ENCODE results near the gene FAIM2.
A peak's percentile ranks its signal among the peaks of the same experiment; 100 is the strongest.
"Not testable (repeated sequence)": the region's sequence is repeated elsewhere in the genome, so short reads cannot be mapped to it uniquely, and the experiment has no call there.

Gene FAIM2

DNA sequence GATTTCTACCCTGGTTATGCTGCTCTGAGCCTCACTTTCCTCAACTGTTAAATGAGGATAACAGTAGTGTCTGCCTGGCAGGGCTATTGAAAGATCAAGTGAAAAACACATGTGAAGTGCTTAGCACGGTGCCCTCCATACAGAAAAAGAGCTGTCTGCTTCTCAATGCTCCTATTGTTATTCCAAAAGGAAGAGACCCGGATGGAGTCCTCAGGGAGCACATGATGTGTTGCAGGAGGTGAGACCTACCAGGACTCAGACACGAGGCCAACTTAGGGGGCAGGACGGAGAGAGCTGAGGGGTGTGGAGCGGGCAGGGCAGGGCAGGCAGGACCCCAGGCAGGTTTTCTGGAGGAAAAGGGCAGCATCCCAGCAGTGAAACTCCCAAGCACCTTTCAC, 8.9 kb downstream of the FAIM2 start:
- DNase-seq (ENCODE audit: low spot score), result peak; percentile 58

DNA sequence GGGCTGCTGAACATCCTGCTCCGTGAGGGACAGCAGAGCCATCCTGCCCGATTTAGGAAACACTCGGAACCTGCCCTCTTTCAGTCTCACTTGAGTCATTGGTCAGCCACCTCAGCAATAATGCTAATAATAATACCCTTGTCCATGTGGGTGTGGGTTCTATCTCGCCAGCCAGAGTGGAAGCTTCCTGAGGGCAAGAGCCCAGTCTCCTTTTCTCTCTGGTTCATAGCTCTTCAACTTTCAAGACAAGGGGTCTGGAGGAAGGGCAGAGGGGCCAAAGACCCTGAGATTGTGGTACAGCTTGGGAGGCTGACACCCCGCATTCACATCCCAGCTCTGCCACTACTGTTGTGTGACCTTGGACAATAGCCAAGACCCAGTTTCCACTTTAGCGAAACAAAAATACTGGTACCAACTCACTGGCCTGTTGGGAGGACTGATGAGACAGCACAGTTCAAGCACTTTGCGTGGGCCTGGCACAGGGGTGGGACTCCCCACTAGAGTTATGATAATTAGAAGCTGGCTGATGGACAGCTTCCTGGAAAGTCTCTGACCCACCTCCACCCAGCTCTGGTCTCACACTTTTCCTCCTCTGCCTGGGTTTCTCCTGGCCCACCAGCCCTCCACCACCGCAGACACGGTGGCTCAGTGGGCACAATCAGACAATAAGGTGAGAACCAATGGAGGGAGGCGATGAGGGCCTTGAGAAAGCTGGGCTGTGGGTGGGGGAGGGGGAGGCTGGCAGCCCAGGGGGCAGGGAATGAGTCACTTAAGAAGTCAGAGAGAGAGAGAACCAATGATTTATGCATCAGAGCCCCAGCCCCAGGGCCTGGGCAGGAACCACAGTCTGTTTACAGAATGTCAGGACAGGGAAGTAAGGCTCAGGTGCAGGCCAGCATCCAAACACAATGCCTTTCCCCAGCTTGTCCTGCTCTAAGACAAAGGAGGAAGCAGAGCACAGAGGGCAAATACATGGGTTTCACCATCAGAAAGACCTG, 9.6 kb downstream of the FAIM2 start:
- peak; percentile 59 for DNase-seq (ENCODE audit: low spot score)

DNA sequence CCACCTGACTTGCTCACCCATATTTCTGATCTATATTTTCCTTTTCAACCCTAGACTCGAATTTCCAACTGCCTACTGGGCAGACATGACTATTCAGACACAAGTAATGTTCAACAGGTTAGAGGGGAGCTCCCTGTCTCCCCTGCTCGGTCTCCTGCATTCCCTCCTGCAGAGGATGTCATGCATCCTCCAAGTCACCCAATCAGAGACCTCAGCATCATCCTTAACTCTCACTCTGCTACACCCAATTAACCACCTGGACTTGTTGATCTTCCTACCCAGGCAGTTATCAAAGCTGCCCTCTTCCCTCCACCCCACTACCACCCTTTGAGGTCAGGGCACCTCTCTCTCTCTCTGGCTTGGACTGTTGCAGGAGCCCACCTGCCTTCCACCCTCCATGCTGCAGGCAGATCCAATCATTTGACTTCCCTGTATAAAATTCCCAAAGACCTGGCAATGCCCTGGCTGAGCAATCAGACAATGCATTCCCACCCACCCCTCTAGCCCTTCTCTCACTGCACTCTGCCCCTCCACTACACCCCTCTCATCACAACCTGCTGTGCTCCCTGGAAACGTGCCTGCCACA, 10.9 kb downstream of the FAIM2 start:
- DNase-seq (ENCODE audit: low spot score), result no peak

DNA sequence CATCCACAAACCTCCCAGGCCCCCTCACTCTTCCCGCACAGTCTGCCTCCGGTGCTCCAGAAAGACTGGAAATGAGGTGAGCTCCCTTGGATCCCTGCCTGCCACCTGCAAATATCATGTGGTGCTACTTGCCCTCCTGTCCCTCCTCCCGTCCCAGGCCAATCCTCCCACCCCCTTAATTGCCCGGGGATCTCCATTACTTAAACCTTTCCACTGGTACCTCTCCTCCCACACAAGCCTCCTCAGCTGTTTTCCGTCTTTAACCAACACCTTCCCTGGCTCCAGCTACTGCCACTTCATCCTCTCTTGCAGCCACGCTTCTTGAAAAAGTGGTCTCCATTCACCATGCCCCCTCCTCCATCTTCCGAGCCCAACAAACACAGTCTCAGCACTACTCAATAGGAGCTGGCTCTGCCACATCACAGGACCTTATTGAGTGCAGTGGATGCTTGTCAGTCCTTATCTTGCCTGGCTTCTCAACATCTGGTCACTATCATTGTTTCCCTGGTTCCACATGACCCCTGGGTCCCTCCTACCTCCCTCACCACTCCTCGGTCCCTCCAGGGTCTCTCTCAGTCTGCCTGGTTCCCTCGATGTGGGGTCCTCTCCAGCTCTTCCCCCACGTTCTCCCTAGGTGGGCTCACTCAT, 11.5 kb downstream of the FAIM2 start:
- DNase-seq (ENCODE audit: low spot score), result no peak

DNA sequence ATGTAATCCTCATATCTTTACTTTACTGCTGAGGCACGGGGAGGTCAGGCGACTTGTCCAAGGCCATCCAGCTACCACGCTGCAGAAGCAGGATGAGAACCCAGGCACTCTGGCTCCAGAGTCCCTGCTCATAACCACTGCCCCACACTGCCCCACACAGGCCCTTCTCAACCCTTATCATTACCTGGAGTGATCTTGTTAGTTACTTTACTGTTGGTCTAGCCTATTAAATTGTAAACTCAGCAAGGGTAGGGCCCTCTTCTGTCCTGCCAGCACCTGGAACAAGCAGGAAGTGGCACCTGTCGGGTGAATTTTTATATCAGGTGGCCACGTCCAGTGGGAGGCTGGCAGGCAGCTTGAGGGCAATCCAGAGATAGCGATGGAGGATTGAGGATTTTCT, 12.2 kb downstream of the FAIM2 start:
- DNase-seq (ENCODE audit: low spot score), result no peak

DNA sequence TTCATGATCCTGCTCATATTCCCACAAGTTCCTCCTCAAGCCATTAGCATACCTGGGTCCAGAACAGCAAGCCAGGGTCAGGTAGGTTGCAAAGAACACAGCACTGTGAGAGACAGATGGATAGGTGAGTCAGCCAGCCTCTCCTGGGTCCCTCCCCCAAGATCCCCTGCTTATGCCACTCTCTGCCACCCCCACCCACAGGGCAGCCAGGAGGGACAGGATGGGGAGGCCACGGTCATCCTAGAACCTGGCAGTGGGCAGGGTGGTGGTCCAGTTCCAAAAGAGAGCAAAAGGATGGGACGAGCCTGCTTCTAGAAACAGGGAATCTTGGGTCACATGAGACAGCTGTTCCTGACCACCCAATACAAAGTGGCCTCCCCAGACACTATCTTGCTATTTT, 12.7 kb downstream of the FAIM2 start:
- no peak for DNase-seq (ENCODE audit: low spot score)

DNA sequence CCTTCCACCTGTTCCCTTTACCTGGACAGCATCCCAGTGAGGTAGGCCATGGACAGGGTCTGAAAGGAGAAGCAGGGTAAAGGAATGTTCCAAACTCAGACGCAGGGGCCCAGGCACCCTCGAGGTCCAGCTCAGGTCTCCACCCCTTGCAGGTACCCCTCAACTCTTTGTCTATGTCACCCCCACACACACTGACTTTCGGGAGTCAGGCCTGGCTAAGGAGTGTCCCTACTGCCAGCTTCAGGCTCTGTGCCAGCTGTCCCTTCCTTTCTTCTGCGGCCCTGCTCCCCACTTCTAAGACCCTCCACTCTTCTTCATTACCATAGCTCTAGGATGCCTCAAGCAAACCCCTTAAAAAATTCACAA, 13.6 kb downstream of the FAIM2 start:
- DNase-seq (ENCODE audit: low spot score), result no peak

DNA sequence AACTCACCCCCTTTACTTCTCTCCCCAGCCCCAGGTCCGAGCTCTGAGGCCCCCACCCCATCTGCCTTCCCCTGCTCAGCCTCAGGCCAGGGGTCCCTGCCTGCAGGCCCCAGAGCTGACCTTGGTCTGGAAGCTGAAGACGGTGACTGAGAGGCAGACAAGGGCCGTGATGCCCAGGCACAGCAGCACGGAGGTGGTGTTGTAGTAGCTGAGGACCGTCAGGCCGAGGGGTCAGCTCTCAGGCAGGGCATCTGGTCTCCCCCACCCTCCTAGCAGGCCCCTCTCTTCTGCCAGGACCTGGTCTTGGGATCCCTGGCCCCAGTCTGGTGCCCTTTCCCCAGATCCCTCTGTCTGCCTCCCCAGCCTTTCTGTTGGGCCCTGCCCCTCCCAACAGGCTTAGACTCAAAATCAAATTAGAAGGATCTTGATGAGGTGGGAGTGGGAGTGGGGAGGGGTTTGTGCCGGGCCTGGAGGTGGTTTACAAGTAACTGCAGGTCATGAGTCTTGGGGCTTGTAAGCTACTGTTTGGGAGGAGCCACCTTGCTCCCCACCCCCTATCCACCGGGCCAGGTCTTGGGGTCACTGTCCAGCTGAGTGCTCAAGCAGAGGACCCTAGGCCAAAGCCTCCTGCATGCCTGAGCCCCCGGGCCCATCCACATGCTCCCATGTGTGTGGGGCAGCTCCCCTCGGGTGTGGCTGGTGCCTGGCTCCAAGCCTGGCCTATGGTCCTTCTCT, 14.2 kb downstream of the FAIM2 start:
- DNase-seq (ENCODE audit: low spot score), result no peak

DNA sequence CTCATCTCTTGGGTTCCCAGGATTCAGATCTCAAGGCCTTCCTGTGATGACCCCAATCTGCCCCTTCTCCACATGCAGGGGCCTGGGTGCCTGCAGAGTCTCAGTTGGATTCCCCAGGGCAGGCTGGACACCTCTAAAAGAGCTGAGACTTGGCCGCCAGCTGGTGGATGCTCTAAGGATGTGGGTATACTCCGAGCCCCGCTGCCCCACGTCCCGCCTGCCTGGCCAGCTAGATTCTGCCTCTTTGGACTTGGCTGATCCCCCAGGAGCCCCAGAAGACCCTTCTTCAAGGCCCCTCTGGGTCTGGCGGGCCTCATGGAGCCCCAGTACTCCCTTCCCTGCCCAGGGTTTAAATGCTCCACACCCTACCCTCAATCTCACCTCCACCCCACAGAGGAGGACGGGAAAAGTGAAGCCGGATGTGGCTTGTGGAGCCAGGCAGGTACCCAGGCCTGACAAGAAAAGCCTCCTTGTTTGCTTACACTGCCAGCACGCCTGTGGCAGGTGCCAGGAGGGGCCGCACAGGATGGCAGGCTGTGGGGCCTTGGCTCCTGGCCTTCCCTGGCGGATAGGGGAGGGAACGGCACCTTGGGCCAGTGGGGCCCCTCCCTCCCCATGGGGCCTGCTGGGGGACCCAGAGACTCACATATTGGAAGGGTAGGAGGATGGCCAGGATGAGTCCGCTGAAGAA, 15.1 kb downstream of the FAIM2 start:
- DNase-seq (ENCODE audit: low spot score), result no peak

DNA sequence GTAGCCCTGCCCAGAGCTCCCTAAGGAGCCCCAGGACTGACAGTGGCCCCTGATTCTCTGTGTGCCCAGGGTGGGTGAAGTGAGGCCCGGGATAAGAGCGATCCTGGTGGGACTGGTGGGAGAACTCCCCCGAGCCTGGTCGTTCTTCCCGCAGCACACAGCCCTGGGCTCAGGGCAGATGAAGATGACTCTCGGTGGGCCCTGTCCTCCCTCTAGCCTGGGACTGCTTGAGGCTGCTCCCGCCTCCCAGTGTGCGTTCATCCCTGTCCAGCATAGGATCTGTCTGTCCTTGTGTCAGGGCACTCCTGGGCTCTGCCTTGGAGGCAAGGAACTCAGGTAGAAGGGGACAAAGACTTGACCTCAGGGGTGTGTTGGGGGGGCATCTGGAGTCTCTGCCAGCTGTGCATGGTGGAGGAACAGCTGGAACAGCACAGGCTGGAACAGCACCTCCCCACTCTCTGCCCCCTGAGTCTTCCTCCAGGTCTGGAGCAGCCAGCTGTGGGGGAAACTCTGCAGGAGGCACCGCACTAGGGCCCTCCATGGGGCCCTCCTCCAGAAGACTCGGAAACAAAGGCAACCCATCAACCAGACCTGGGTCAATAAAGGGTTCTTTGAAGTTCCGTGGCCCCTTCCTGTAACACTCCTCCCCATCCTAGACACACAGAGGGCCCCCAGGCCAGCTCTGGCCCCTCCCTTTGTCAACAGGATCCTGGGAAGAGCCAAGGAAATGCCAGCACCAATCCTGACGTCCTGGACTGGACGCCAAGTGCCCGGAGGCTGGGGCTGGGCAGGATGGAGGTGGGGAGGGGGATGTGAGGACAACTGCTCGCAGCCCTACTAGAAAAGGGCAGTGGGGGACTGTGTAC, 15.9 kb downstream of the FAIM2 start:
- no peak for DNase-seq (ENCODE audit: low spot score)

DNA sequence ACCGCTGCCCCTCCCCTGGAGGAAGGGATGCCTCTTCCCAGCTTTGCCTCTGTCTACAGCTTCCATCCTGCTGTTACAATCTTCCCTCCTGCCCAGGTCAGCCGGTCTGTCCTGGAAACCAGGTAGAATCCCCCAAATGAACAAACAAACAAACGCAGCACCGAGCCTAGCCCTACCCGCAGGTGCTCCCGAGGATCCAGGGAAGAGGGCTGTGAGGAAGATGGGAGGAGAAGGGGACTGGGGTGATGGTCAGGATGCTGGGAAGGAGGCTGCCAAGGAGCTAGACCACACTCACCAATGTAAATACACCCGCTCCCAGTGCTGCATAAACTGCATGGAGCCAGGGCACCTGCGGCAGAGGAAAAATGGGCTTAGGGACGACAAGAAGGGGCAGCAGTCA, 16.6 kb downstream of the FAIM2 start:
- DNase-seq (ENCODE audit: low spot score), result no peak

DNA sequence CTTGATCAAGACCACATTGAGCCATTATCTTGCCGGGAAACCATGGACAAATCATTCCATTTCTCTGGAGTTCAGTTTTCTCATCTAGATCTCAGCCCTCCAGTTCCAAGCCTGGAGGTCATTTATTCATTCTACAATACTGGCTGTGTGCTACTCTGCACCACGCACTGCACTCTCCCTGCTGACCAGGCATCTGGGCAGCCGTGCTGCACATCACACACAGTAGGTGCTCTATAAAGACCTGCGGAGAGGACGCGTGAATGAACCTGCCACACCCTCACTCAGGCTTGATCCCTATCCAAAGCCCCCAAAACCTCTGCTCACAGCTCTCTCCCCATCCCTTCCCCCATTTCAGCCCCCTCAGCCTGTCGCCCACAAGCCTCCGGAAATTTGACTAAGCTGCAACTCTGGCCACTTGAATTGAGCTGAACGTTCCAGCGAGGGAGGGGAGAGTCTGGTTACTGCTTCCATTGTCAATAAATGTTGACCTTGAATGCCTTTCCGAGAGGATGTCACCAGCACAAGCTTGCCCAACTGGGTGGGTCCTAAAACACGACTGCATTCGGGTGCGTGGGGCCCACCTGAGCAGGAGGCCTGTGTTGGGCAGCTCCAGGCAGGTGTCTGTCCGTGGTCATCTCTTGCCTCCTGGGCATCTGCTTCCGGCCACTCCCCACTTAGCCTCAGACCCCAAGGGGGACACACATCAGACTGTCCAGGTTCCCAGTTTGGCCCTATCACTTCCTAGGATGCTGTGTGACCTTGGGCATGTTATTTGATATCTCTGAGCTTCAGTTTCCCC, 17.8 kb downstream of the FAIM2 start:
- no peak for DNase-seq (ENCODE audit: low spot score)

DNA sequence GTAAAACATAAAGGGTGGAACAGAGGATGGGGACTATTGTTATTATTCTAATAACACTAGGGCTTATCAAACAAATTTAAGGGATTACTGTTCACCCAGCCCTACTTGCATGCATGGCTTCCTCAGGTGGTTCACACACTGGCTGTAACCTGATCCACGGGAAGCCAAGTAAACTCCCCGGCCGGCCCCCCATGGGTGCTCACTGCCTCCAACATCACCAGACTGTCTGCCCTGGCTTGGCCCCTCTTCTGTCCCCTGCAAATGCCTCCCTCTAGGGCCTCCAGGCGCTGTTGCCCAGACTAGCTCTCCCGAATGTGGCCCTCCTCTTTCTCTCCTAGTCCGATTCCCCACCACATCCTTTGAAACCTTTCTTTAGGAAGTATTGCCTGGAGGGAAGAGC, 18.6 kb downstream of the FAIM2 start:
- DNase-seq (ENCODE audit: low spot score), result no peak

DNA sequence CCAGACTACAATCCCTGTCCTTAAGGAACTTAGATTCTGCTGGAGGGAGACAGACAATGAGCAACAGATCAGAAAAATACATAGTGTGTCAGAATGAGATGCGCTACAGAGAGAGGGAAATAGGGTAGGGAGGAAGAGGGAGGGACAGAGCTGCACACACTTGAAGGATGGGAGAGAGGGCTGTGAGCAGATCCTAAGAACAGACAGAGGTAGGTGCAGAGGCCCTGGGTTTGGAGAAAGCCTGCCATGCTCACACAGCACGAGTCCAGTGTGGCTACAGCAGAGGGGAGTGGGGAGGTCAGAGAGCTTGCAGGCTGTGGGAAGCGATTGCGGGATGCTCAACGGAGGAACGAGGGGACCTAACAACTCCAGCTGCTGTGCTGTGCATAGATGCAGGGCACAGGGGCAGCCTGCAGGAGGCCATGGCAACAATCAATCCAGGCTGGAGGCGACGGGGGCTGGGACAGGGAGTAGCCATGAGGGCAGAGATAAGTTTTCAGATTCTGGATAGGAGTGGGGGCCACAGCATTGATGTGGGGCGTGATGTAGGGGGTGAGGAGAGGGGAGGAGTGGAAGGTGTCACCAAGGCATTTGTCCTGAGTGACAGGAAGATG, 20.7 kb downstream of the FAIM2 start:
- DNase-seq (ENCODE audit: low spot score), result no peak

DNA sequence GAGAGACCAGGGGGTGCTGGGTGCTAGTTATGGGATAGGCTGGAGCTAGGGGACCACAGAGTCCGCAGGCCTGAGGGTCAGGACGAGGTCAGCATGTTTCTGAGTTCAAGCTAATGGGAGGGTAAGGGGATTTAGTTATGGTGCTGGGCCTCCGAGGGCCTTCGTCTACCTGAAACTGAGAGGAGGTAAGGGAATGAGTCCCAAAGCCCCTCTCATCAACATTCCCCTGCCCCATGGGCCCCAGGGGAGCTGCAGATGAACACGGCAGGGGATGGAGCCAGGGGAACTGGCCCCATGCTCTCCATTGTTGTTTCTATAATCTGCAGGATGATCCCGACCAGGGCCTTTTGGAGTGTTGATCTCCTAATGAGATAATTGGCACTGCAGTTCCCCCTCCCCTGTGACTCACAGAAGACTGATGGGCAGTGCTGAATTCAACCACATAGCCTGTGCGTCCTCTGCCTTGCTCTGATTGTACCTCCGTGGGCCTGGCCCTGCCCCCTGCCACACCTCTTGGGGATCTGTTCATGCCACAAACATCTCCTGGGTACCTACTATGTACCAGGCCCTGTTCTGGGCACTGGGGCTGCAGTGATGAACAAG, 21.4 kb downstream of the FAIM2 start:
- DNase-seq (ENCODE audit: low spot score), result no peak

DNA sequence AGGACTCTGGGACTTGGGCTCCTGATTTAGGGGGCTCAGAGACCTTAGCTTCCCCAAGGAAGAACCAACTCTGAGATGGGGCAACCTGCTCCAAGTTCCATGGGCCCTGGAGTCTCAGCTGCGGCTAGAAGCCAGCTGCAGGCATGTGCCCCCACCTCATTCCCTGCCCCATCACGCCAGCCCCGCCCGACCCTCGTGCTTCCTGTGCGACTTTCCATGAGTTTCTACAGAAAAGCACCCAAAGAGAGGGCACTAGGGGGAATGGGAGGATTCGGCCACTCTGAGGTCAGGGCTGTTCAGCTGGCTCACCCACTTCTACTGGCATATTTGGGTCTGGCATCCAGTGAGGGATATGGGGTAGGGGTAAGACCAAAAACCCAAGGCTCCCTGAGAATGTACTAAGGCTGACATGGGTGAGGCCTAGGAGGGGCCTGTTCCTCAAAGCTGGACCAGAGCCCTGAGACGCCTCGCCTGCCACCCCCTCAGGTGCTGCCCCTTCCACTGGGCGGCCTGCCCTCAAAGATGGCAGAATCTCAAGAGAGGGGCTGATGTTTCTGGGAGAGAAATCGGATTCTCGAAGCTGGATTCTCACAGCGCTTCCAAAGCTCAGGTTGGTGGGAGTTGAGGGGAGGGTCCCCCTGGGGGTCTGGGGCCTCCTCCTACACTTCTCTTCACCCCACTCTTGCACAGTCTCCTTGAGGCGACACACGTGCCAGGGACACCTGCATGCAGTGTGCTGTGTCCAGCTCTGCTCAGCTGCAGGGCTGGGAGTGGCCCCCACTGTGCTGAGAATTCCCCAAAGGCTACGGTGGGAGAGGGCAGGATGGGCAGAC, 22.1 kb downstream of the FAIM2 start:
- no peak for DNase-seq (ENCODE audit: low spot score)

DNA sequence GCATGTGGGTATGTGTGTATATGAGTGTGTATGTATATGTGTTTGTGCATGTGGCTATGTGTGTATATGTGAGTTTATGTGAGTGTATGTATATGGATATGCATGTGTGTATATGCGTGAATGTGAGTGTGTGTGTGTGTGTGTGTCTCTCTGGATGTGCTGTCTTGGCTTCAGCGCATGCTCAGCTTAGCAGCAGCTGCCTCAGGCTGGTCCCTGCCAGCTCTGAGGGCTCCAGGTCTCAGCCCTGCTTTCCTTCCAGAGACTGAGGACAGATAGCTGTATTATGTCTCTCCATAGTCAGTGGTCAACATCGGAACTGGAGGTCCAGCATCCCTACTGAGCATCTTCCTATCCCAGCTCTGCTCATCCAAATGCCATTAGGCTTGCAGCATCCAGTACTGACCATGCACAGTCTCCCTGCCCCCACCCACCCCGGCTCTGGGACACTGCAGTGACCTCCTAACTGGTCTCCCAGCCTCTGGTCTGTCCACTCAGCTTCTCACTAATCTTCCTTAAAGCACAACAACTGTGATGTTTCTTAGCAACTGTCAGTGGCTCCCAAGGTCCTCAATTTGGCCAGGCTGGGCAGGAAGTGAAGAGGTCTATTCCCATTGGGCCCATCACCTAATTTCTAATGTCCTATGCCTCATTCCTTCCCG, 22.8 kb downstream of the FAIM2 start:
- DNase-seq (ENCODE audit: low spot score), result no peak

DNA sequence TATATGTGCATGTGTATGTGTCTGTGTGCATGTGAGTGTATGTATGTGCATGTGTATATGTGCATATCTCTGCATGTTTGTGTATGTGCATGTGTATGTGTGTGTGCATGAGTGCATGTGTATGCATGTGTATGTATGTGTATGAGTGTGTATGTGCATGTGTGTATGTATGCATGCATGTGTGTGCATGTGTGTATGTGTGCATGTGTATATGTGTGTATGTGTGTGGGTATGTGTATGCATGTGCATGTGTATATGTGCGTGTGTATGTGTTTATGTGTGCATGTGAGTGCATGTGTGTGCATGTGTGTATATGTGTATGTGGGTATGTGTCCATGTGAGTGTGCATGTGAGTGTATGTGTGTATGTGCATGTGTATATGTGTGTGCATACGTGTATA, 24.6 kb downstream of the FAIM2 start:
- DNase-seq (ENCODE audit: low spot score), result not testable (repeated sequence)

All from COLO829 (cell line).